H1 (cell line): Measurements from ENCODE around the gene ZNF432. TPM values are rescaled to one million over a fixed set of nuclear protein-coding genes. Genes with fewer than 3 reads are reported as not detected.

Experiments
- ATF3 ChIP-seq: IDR thresholded peaks from 2 replicates; pipeline ENCODE4 v1.6.1; 2011; ENCODE audit warnings: low read depth, mild to moderate bottlenecking, low read length; ENCODE audit not compliant: insufficient read depth
- BRCA1 ChIP-seq: IDR thresholded peaks from 2 replicates; pipeline ENCODE4 v1.6.1; 2012; ENCODE audit warnings: low read depth, low read length, improper control_type of control experiment
- CBX8 ChIP-seq: fragments of 300-800, 300-1000 bp; sonication (generic); IDR thresholded peaks from 2 replicates; pipeline ENCODE4 v1.7.1; 2016; ENCODE audit warnings: low read depth, low read length, borderline replicate concordance
- CTBP2 ChIP-seq: IDR thresholded peaks from 2 replicates; pipeline ENCODE4 v1.7.0; 2011; ENCODE audit warnings: borderline replicate concordance, mild to moderate bottlenecking, moderate library complexity, mixed read lengths, low read length; ENCODE audit not compliant: insufficient read depth, insufficient read length
- EP300 ChIP-seq, 2 experiments: IDR thresholded peaks; 1 replicate in 1 of 2; 2 replicates in 1 of 2; pipeline ENCODE4 v1.6.1; 2011 to 2012; ENCODE audit warnings: low read depth in 2 of 2, low read length in 2 of 2, mild to moderate bottlenecking in 2 of 2, borderline replicate concordance in 1 of 2, inconsistent platforms in 1 of 2, moderate library complexity in 1 of 2
- FOSL1 ChIP-seq: IDR thresholded peaks from 2 replicates; pipeline ENCODE4 v1.6.1; 2011; ENCODE audit warnings: mild to moderate bottlenecking, low read depth, low read length, moderate library complexity; ENCODE audit not compliant: insufficient read depth
- GTF2F1 ChIP-seq: IDR thresholded peaks from 2 replicates; pipeline ENCODE4 v1.6.1; 2012; ENCODE audit warnings: low read depth, low read length, improper control_type of control experiment, borderline replicate concordance
- HDAC2 ChIP-seq, 2 experiments: fragments of 300-600 bp in 1 of 2; sonication (generic) in 1 of 2; IDR thresholded peaks; 2 replicates each; pipeline ENCODE4 v1.6.1; 2011 to 2012; ENCODE audit warnings: low read depth in 2 of 2, low read length in 2 of 2, mild to moderate bottlenecking in 2 of 2, moderate library complexity in 2 of 2, borderline replicate concordance in 1 of 2, inconsistent platforms in 1 of 2
- HDAC6 ChIP-seq: IDR thresholded peaks from one replicate; pipeline ENCODE4 v1.7.1; 2012; ENCODE audit warnings: low read depth, mild to moderate bottlenecking, inconsistent platforms, low read length, moderate library complexity
- JUND ChIP-seq: IDR thresholded peaks from 2 replicates; pipeline ENCODE4 v1.6.1; 2011; ENCODE audit warnings: mild to moderate bottlenecking, improper control_type of control experiment, low read length
- MAX ChIP-seq: IDR thresholded peaks from 2 replicates; pipeline ENCODE4 v1.6.1; 2012; ENCODE audit warnings: inconsistent platforms
- NRF1 ChIP-seq: IDR thresholded peaks from 2 replicates; pipeline ENCODE4 v1.6.1; 2011; ENCODE audit warnings: mild to moderate bottlenecking, low read depth, low read length, improper control_type of control experiment
- POU5F1 ChIP-seq: IDR thresholded peaks from 2 replicates; pipeline ENCODE4 v1.6.1; 2011; ENCODE audit warnings: low read depth, mild to moderate bottlenecking, low read length, moderate library complexity
- RNF2 ChIP-seq: fragments of 200-900, 300-1000 bp; sonication (generic); IDR thresholded peaks from 2 replicates; pipeline ENCODE4 v1.7.1; 2016; ENCODE audit warnings: borderline replicate concordance, low read depth, mild to moderate bottlenecking, antibody characterized with exemption, low read length; ENCODE audit not compliant: poor library complexity, severe bottlenecking; ENCODE audit errors: missing control alignments
- SIRT6 ChIP-seq: IDR thresholded peaks from one replicate; pipeline ENCODE4 v1.7.1; 2012; ENCODE audit warnings: low read length, inconsistent platforms
- SP4 ChIP-seq: IDR thresholded peaks from 2 replicates; pipeline ENCODE4 v1.6.1; 2012; ENCODE audit warnings: low read length, inconsistent platforms
- TAF1 ChIP-seq: IDR thresholded peaks from 2 replicates; pipeline ENCODE4 v1.6.1; 2011; ENCODE audit warnings: mild to moderate bottlenecking, low read depth, low read length
- ZNF274 ChIP-seq: IDR thresholded peaks from 2 replicates; pipeline ENCODE4 v1.7.0; 2012; ENCODE audit warnings: low read length, borderline replicate concordance; ENCODE audit errors: extremely low read depth
- polyA plus RNA-seq, 7 experiments: library from polyadenylated mRNA; depleted of rRNA in 3 of 7; stranded (reverse) in 5 of 7; unstranded in 2 of 7; fragments of >200 nt in 5 of 7; fragments of 200-250 nt in 2 of 7; gene quantifications; 1 replicate in 5 of 7; 2 replicates in 1 of 7; 4 replicates in 1 of 7; pipeline versions ENCODE4 v1.2.1 to v1.2.3, GENCODE V29; 2011 to 2013; ENCODE audit warnings: missing spikeins in 2 of 7, mixed read lengths in 2 of 7
- total RNA-seq: library from RNA; stranded (reverse); fragmentation: NEBNext Ultra II Directional; extraction: Animal tissue kit (Norgen Biotek cat#: 25700); gene quantifications from 2 replicates; pipeline ENCODE4 v1.2.1, GENCODE V29; 2021
- TF ChIP-seq, protein P1 (sequence below), 3 experiments: IDR thresholded peaks; 1 replicate in 2 of 3; 2 replicates in 1 of 3; pipeline versions ENCODE4 v1.5.1 to v1.6.1; 2011; ENCODE audit warnings: low read length in 3 of 3, mild to moderate bottlenecking in 3 of 3, inconsistent platforms in 2 of 3, low read depth in 1 of 3, moderate library complexity in 1 of 3; ENCODE audit not compliant: insufficient read depth in 1 of 3; ENCODE audit errors: control extremely low read depth in 1 of 3

ZNF432 gene
- total and polyA plus RNA-seq, 2 of the 8 experiments (the other 6 are each of a cell fraction or from before 2014, with no cell fraction given) = 2.0 to 8.3 TPM

- no peak for TF ChIP-seq NRF1
- no peak for TF ChIP-seq JUND
- no peak for TF ChIP-seq POU5F1
- TF ChIP-seq EP300 (IDR thresholded peaks at IDR 0.05; ENCODE audit: borderline replicate concordance in 1 of 2, low read depth in 2 of 2, low read length in 2 of 2) = peak in 1 of 2 experiments; percentile 68; a peak in 1 of 3 replicates
- peak; percentile 61 for TF ChIP-seq MAX
- no peak for TF ChIP-seq BRCA1
- TF ChIP-seq GTF2F1 = no peak; the same call in 1 of the 2 replicates
- peak; percentile 61; the same call in 1 of the 2 replicates for TF ChIP-seq TAF1
- TF ChIP-seq, protein P1, sequence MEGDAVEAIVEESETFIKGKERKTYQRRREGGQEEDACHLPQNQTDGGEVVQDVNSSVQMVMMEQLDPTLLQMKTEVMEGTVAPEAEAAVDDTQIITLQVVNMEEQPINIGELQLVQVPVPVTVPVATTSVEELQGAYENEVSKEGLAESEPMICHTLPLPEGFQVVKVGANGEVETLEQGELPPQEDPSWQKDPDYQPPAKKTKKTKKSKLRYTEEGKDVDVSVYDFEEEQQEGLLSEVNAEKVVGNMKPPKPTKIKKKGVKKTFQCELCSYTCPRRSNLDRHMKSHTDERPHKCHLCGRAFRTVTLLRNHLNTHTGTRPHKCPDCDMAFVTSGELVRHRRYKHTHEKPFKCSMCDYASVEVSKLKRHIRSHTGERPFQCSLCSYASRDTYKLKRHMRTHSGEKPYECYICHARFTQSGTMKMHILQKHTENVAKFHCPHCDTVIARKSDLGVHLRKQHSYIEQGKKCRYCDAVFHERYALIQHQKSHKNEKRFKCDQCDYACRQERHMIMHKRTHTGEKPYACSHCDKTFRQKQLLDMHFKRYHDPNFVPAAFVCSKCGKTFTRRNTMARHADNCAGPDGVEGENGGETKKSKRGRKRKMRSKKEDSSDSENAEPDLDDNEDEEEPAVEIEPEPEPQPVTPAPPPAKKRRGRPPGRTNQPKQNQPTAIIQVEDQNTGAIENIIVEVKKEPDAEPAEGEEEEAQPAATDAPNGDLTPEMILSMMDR (IDR thresholded peaks at IDR 0.05; ENCODE audit: control extremely low read depth in 1 of 3, insufficient read depth in 1 of 3, low read depth in 1 of 3, low read length in 3 of 3) = peak in 1 of 3 experiments; percentile 5; a peak in 1 of 4 replicates
- no peak for TF ChIP-seq HDAC6
- no peak for TF ChIP-seq SIRT6
- TF ChIP-seq ATF3 = no peak
- TF ChIP-seq ZNF274 = no peak
- no peak for TF ChIP-seq SP4
- TF ChIP-seq RNF2 = no peak
- TF ChIP-seq CTBP2 = no peak
- TF ChIP-seq FOSL1 = no peak
- no peak for TF ChIP-seq CBX8
- peak; percentile 35; a peak in 1 of 4 replicates for TF ChIP-seq HDAC2 (IDR thresholded peaks at IDR 0.05; ENCODE audit: borderline replicate concordance in 1 of 2, low read depth in 2 of 2, low read length in 2 of 2)
These were observed at the start of gene ZNF432 (continued) for GRCh38 chr19:52048555-52049501.
